Airway epithelial cell (primary cell): ENCODE data around the gene ZNF229. TPM values are rescaled to one million over a fixed set of nuclear protein-coding genes. Genes with fewer than 3 reads are reported as not detected.

ENCODE experiments used
- total RNA-seq: library from RNA; depleted of rRNA; stranded (reverse); fragments of >200 nt; gene quantifications from 2 replicates; pipeline ENCODE4 v1.2.3, GENCODE V29; 2015

The ZNF229 gene
- total RNA-seq, result 3.2 and 5.4 TPM in 2 replicates

GRCh38 chr19:44447916-44448674 is at the start of gene ZNF229:
Gene ZNF229, minus strand, starts transcription at chr19:44448472. Its CDS starts 5,625 bp downstream, at chr19:44442847.

GRCh38 chr19:44401139-44402115 is 46.8 kb downstream of the ZNF229 start, which contains the start of gene ZNF285:
Gene ZNF285, minus strand, starts transcription at chr19:44401608. Its CDS starts 4,395 bp downstream, at chr19:44397213.

Other genes starting within 250 kb of the ZNF229 start
- gene ZNF227, start 235.9 kb downstream of the ZNF229 start, total RNA-seq, result 3.1 and 4.9 TPM in 2 replicates
- gene ZNF233, start 188.6 kb downstream of the ZNF229 start, total RNA-seq, result 0.07 TPM in 1 of 2 replicates, not detected in the other
- gene ZNF235, start 143.4 kb downstream of the ZNF229 start, total RNA-seq, result 0.88 and 2.0 TPM in 2 replicates
- 1.5 and 2.2 TPM in 2 replicates for gene ZNF112, start 91.8 kb downstream of the ZNF229 start, total RNA-seq
- gene ZNF285, start 46.9 kb downstream of the ZNF229 start, total RNA-seq, result 2.0 and 2.9 TPM in 2 replicates
- gene ZNF180, start 52.0 kb upstream of the ZNF229 start, total RNA-seq, result 4.8 and 6.0 TPM in 2 replicates
- gene CEACAM20, start 81.2 kb upstream of the ZNF229 start, total RNA-seq, result not detected in 2 replicates
- not detected in 2 replicates for gene IGSF23, start 165.1 kb upstream of the ZNF229 start, total RNA-seq
- gene PVR, start 195.4 kb upstream of the ZNF229 start, total RNA-seq, result 39.2 and 58.8 TPM in 2 replicates
- gene CEACAM19, start 223.0 kb upstream of the ZNF229 start, total RNA-seq, result 4.4 and 7.8 TPM in 2 replicates